Measurements from ENCODE around the gene IRX6. TPM values are rescaled to one million over a fixed set of nuclear protein-coding genes. Genes with fewer than 3 reads are reported as not detected.

The IRX6 gene
- polyA plus RNA-seq, 4 donors: 0.30 TPM; not detected in 3

- WGBS, 3 donors: 77 to 84% (median 79%) methylated on average over 5 of the region's 5 CpGs
- FAIRE-seq: no peak
- no peak for DNase-seq
Observed at GRCh38 chr16:55364811-55365210, 40.8 kb downstream of the IRX6 start.

DNA sequence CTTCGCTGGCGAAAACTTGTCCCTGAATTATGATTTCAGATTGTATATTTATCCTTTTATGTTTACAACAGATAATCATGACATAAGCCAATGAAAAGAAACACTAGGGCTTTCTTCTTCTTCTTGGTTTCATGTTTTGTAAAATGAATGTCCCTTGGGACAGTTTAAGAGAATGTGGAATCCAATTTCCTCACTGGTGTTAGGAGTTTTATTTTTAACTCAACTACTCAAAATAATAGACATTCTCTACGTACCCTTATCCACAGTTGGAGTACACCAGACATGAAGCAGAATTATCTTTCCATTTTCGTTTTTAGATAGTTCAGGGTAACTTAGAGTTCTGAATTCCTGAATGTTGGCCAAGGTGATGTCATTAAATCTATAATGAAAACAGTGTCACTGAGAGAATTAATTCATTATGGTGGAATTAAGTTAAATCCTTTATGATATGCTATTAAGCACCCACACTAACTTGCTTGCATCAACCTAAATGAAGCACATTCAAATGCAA, 43.4 kb downstream of the IRX6 start:
- no peak overlapping the region for H3K27ac ChIP-seq (ENCODE audit: low read depth in 1 of 3, low read length in 2 of 3)
- no peak overlapping the region for H3K4me3 ChIP-seq (ENCODE audit: low read depth in 1 of 3, low read length in 3 of 3)
- DNase-seq (no peak), FAIRE-seq (no peak)
- H3K9me3 ChIP-seq (ENCODE audit: control insufficient read depth in 2 of 2, insufficient read depth in 1 of 2, low read depth in 1 of 2, low read length in 1 of 2): no peaks in the 10 kb centered on the region
- H3K36me3 ChIP-seq (ENCODE audit: control insufficient read depth in 3 of 3, insufficient read depth in 2 of 3, low read depth in 1 of 3, low read length in 3 of 3): no peaks in the 10 kb centered on the region
- peaks cover 0 to 22% (median 6%) of the 10 kb centered on the region in 3 donors for H3K27me3 ChIP-seq (ENCODE audit: control insufficient read depth in 3 of 3, insufficient read depth in 3 of 3, low read length in 3 of 3)
- H3K4me1 ChIP-seq (ENCODE audit: control insufficient read depth in 3 of 3, insufficient read depth in 2 of 3, low read depth in 1 of 3, low read length in 2 of 3): no peaks in the 10 kb centered on the region
- 43 to 62% (median 59%) methylated on average over 4 of the region's 4 CpGs for WGBS, 3 donors

More at GRCh38 chr16:55364811-55365210, 40.8 kb downstream of the IRX6 start:
- Histone ChIP-seq H3K4me1 (ENCODE audit: control insufficient read depth in 3 of 3, insufficient read depth in 2 of 3, low read depth in 1 of 3, low read length in 2 of 3) (no peaks in the 10 kb centered on the region), H3K27ac (ENCODE audit: low read depth in 1 of 3, low read length in 2 of 3) (no peak overlapping the region), H3K27me3 (ENCODE audit: control insufficient read depth in 3 of 3, insufficient read depth in 3 of 3, low read length in 3 of 3) (peaks cover 0 to 6% (median 2%) of the 10 kb centered on the region in 3 donors), H3K4me3 (ENCODE audit: low read depth in 1 of 3, low read length in 3 of 3) (no peak overlapping the region), H3K36me3 (ENCODE audit: control insufficient read depth in 3 of 3, insufficient read depth in 2 of 3, low read depth in 1 of 3, low read length in 3 of 3) (no peaks in the 10 kb centered on the region), H3K9me3 (ENCODE audit: control insufficient read depth in 2 of 2, insufficient read depth in 1 of 2, low read depth in 1 of 2, low read length in 1 of 2) (no peaks in the 10 kb centered on the region)

- DNase-seq (no peak), FAIRE-seq (no peak)
- no peaks in the 10 kb centered on the region for H3K9me3 ChIP-seq (ENCODE audit: control insufficient read depth in 2 of 2, insufficient read depth in 1 of 2, low read depth in 1 of 2, low read length in 1 of 2)
- H3K4me3 ChIP-seq (ENCODE audit: low read depth in 1 of 3, low read length in 3 of 3): no peak overlapping the region
- no peaks in the 10 kb centered on the region for H3K4me1 ChIP-seq (ENCODE audit: control insufficient read depth in 3 of 3, insufficient read depth in 2 of 3, low read depth in 1 of 3, low read length in 2 of 3)
- peaks cover 0 to 25% (median 5%) of the 10 kb centered on the region in 3 donors for H3K27me3 ChIP-seq (ENCODE audit: control insufficient read depth in 3 of 3, insufficient read depth in 3 of 3, low read length in 3 of 3)
- no peaks in the 10 kb centered on the region for H3K36me3 ChIP-seq (ENCODE audit: control insufficient read depth in 3 of 3, insufficient read depth in 2 of 3, low read depth in 1 of 3, low read length in 3 of 3)
- WGBS, 3 donors: 46 to 58% (median 47%) methylated on average over 4 of the region's 4 CpGs
- no peak overlapping the region for H3K27ac ChIP-seq (ENCODE audit: low read depth in 1 of 3, low read length in 2 of 3)
Observed at GRCh38 chr16:55367866-55368603, 44.0 kb downstream of the IRX6 start.

GRCh38 chr16:55369151-55369550, 45.1 kb downstream of the IRX6 start:
- Histone ChIP-seq H3K4me1 (ENCODE audit: control insufficient read depth in 3 of 3, insufficient read depth in 2 of 3, low read depth in 1 of 3, low read length in 2 of 3) (no peaks in the 10 kb centered on the region), H3K9me3 (ENCODE audit: control insufficient read depth in 2 of 2, insufficient read depth in 1 of 2, low read depth in 1 of 2, low read length in 1 of 2) (no peaks in the 10 kb centered on the region), H3K36me3 (ENCODE audit: control insufficient read depth in 3 of 3, insufficient read depth in 2 of 3, low read depth in 1 of 3, low read length in 3 of 3) (no peaks in the 10 kb centered on the region), H3K4me3 (ENCODE audit: low read depth in 1 of 3, low read length in 3 of 3) (no peak overlapping the region), H3K27ac (ENCODE audit: low read depth in 1 of 3, low read length in 2 of 3) (no peak overlapping the region), H3K27me3 (ENCODE audit: control insufficient read depth in 3 of 3, insufficient read depth in 3 of 3, low read length in 3 of 3) (peaks cover 0 to 25% (median 6%) of the 10 kb centered on the region in 3 donors)
- FAIRE-seq (no peak), DNase-seq (no peak)
- WGBS, 3 donors: 39 to 47% (median 42%) methylated on average over 5 of the region's 5 CpGs

GRCh38 chr16:55370762-55371482, 46.9 kb downstream of the IRX6 start:
- no peaks in the 10 kb centered on the region for H3K4me1 ChIP-seq (ENCODE audit: control insufficient read depth in 3 of 3, insufficient read depth in 2 of 3, low read depth in 1 of 3, low read length in 2 of 3)
- DNase-seq (peak; percentile 1 to 39), FAIRE-seq (no peak)
- no peak overlapping the region for H3K4me3 ChIP-seq (ENCODE audit: low read depth in 1 of 3, low read length in 3 of 3)
- H3K27ac ChIP-seq (ENCODE audit: low read depth in 1 of 3, low read length in 2 of 3): no peak overlapping the region
- H3K36me3 ChIP-seq (ENCODE audit: control insufficient read depth in 3 of 3, insufficient read depth in 2 of 3, low read depth in 1 of 3, low read length in 3 of 3): no peaks in the 10 kb centered on the region
- H3K27me3 ChIP-seq (ENCODE audit: control insufficient read depth in 3 of 3, insufficient read depth in 3 of 3, low read length in 3 of 3): peaks cover 0 to 25% (median 6%) of the 10 kb centered on the region in 3 donors
- WGBS, 3 donors: 11 to 14% (median 12%) methylated on average over 26 of the region's 26 CpGs
- H3K9me3 ChIP-seq (ENCODE audit: control insufficient read depth in 2 of 2, insufficient read depth in 1 of 2, low read depth in 1 of 2, low read length in 1 of 2): no peaks in the 10 kb centered on the region

- no peak for DNase-seq
Observed at GRCh38 chr16:55372792-55373488, 48.9 kb downstream of the IRX6 start.

DNA sequence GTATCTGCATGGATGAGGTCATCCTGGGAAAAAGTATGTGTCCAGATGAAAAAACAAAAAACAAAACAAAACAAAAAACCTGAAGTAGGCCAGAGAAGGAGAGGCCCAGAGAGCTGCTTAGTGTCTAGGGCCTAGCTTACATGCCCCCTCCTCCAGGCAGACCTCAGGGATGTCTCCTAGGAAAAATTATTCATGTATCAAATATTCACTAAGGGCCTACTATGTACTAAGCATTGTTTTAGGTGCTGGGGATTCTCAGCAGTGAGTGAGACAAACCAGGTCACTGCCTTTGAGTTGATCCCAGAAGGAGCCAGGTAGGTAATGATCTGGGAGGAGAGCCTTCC, 49.5 kb downstream of the IRX6 start:
- no peak overlapping the region for H3K4me3 ChIP-seq (ENCODE audit: low read depth in 1 of 3, low read length in 3 of 3)
- no peak overlapping the region for H3K27ac ChIP-seq (ENCODE audit: low read depth in 1 of 3, low read length in 2 of 3)
- no peak for DNase-seq
- FAIRE-seq: no peak
- no peaks in the 10 kb centered on the region for H3K4me1 ChIP-seq (ENCODE audit: control insufficient read depth in 3 of 3, insufficient read depth in 2 of 3, low read depth in 1 of 3, low read length in 2 of 3)
- no peaks in the 10 kb centered on the region for H3K9me3 ChIP-seq (ENCODE audit: control insufficient read depth in 2 of 2, insufficient read depth in 1 of 2, low read depth in 1 of 2, low read length in 1 of 2)
- peaks cover 0 to 22% (median 6%) of the 10 kb centered on the region in 3 donors for H3K27me3 ChIP-seq (ENCODE audit: control insufficient read depth in 3 of 3, insufficient read depth in 3 of 3, low read length in 3 of 3)
- H3K36me3 ChIP-seq (ENCODE audit: control insufficient read depth in 3 of 3, insufficient read depth in 2 of 3, low read depth in 1 of 3, low read length in 3 of 3): no peaks in the 10 kb centered on the region

More at GRCh38 chr16:55372792-55373488, 48.9 kb downstream of the IRX6 start:
- H3K36me3 ChIP-seq (ENCODE audit: control insufficient read depth in 3 of 3, insufficient read depth in 2 of 3, low read depth in 1 of 3, low read length in 3 of 3): no peaks in the 10 kb centered on the region
- 80 to 82% (median 81%) methylated on average over 12 of the region's 12 CpGs for WGBS, 3 donors
- H3K4me3 ChIP-seq (ENCODE audit: low read depth in 1 of 3, low read length in 3 of 3): no peak overlapping the region
- no peaks in the 10 kb centered on the region for H3K9me3 ChIP-seq (ENCODE audit: control insufficient read depth in 2 of 2, insufficient read depth in 1 of 2, low read depth in 1 of 2, low read length in 1 of 2)
- peaks cover 0 to 22% (median 6%) of the 10 kb centered on the region in 3 donors for H3K27me3 ChIP-seq (ENCODE audit: control insufficient read depth in 3 of 3, insufficient read depth in 3 of 3, low read length in 3 of 3)
- no peaks in the 10 kb centered on the region for H3K4me1 ChIP-seq (ENCODE audit: control insufficient read depth in 3 of 3, insufficient read depth in 2 of 3, low read depth in 1 of 3, low read length in 2 of 3)
- no peak overlapping the region for H3K27ac ChIP-seq (ENCODE audit: low read depth in 1 of 3, low read length in 2 of 3)
- FAIRE-seq: no peak

DNA sequence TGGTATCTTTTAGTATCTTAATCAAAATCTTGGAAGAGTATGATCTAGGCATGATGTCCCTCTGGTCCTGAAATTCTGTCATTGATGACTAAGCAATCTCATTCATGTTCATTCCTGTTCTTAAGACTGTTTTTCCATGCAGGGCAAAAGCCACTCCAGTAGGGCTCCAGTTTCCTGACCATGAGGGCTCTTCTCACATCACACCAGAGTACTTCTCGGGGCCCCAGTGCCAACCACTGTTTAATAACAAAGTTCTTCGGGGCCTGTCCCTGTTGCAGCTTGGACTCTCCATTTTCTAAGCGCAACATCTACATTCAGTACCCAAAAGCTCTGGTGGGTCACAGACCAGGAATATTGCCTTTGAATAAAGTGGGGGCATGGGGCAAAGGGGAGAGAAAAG, 52.0 kb downstream of the IRX6 start:
- Histone ChIP-seq H3K4me1 (ENCODE audit: control insufficient read depth in 3 of 3, insufficient read depth in 2 of 3, low read depth in 1 of 3, low read length in 2 of 3) (no peaks in the 10 kb centered on the region), H3K9me3 (ENCODE audit: control insufficient read depth in 2 of 2, insufficient read depth in 1 of 2, low read depth in 1 of 2, low read length in 1 of 2) (no peaks in the 10 kb centered on the region), H3K4me3 (ENCODE audit: low read depth in 1 of 3, low read length in 3 of 3) (no peak overlapping the region), H3K36me3 (ENCODE audit: control insufficient read depth in 3 of 3, insufficient read depth in 2 of 3, low read depth in 1 of 3, low read length in 3 of 3) (no peaks in the 10 kb centered on the region), H3K27me3 (ENCODE audit: control insufficient read depth in 3 of 3, insufficient read depth in 3 of 3, low read length in 3 of 3) (peaks cover 0 to 9% (median 5%) of the 10 kb centered on the region in 3 donors), H3K27ac (ENCODE audit: low read depth in 1 of 3, low read length in 2 of 3) (no peak overlapping the region)
- WGBS, 3 donors: 86 to 93% (median 88%) methylated on average over 3 of the region's 3 CpGs
- DNase-seq (no peak), FAIRE-seq (no peak)
